Middle frontal gyrus (tissue), 1 donor: ENCODE measurements around the gene RASGRF1.
A peak's percentile ranks its signal among the peaks of the same experiment; 100 is the strongest.

Experiments used
- DNase-seq: peaks from one replicate; pipeline ENCODE4 v3.0.0-alpha.2; 2015; ENCODE audit warnings: low spot score; ENCODE audit errors: extremely low spot score

The RASGRF1 gene

DNA sequence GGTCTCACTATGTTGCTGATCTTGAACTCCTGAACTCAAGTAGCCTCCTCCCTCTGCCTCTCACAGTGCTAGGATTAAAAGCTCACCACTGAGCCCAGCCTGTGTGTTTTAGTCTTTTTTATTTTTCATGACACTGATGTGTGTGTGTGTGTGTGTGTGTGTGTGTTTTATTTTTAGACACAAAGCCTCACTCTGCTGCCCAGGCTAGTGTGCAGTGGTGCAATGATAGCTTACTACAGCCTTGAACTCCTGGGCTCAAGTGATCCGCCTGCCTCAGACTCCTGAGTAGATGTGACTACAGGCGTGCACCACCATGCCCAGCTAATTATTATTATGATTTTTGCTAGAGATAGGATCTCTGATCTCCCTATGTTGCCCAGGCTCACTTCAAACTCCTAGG, 122.5 kb downstream of the RASGRF1 start:
- DNase-seq: no peak

DNA sequence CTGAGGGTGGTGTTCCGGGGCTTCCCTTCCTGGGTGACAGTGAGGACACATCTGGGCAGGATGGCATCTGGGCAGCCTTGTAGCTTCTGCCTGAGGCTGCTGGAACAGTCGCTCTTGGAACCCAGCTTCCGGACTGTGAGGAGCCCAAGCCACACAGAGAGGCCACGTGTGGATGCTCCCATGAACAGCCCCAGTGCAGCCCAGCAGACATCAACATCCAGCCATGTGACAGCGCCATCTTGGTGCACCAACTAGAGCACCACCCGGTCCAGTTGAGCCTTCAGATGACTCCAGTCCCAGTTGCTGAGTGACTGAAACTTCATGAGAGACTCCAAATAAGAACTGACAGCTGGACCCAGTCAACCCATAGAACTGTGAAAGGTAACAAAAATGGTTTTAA, 130.3 kb downstream of the RASGRF1 start:
- DNase-seq: no peak

DNA sequence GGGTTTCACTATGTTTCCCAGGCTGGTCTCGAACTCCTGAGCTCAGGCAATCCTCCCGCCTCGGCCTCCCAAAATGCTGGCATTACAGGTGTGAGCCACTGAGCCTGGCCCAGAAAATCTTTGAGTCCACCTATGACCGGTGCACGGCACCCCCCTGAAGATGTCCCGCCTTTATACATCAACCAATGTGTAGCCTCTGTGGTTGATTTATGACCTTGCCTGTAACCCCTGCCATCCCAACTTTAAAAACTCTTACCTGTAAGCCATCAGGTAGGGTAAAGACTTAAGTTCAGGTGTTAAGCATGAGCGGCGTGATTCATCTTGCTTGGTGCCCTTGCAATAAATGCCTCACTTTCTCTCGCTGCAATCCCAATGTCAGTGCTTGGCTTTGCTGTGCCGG, 131.2 kb downstream of the RASGRF1 start:
- DNase-seq: no peak

DNA sequence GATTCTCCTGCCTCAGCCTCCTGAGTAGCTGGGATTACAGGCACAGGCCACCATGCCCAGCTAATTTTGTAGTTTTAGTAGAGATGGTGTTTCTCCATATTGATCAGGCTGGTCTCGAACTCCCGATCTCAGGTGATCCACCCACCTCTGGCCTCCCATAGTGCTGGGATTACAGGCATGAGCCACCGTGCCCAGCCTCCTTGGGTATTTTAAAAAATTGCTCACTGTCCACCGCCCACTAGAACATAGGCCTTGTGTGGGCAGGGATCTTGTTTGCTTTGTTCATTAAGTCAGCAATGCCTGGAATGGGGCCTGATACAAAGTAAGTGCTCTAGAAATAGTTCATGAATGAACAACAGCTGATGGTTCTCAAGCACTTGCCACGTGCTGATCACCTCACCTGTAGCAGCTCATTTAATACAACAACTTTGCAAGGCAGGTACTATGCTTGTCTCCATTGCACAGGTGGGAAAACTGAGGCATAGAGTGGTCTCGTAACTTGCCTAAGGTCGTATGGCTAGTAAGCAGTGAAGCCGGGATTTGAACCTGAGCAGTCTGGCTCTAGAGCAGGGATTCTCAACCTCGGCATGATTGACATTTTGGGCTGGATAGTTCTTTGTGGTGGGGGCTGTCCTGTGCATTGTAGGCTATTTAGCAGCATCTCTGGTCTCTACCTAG, 133.0 kb downstream of the RASGRF1 start:
- DNase-seq: no peak

DNA sequence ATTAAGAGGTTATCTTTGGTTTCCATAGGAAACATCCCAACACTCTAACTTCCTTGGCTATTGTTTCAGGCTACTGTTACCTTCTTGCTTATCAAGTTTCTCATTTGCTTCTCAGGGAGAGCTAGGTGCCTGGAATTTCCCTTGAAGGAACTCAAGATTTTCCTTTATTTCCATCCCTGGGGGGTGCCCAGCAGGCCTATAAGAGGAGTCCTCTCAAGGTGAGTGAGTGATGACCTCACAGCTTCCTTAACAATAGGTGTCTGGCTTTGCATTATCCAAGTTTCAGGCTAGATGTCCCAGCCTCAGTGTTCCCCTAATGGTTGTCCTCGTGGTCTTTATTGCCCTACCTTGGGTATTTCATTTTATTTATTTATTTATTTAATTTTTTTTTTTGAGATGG, 133.6 kb downstream of the RASGRF1 start:
- DNase-seq: no peak

DNA sequence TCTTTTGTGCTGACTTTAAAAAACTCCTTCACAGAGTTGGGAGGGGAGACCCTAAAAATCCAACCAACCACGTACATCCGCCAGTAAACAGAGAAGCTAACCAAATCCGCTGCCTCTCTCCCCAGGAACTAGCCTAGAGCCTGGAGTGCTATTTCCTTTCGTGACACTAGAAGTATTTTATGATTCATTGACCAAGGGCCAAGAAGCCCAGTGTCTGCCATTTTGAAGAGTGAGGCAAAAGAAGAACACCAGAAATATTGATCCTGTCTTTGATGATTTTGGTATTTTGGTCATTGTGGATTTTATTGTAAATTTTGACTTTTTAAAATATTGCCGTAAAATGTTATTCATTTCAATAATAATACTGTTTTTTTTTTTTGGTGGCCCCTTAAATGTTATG, 135.2 kb downstream of the RASGRF1 start:
- DNase-seq: no peak

DNA sequence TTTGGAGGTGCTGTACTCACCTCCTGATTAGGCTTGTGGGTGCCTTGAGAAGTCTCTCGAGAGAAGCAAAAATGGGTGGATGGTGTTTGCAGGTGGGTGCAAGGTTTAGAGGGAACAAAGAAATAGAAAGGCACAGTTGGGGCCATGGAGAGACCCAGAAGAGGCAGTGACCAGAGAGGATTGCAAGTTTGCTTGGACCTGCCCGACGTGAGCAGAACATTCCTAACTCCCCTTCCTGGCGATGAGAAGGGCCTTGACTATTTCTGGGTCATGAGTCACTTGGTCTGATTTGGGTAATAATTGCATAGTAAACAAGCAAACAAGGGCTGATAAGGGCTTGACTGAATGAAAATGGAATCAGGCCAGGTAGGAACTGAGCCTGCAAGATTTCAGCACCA, 138.7 kb downstream of the RASGRF1 start:
- no peak for DNase-seq

DNA sequence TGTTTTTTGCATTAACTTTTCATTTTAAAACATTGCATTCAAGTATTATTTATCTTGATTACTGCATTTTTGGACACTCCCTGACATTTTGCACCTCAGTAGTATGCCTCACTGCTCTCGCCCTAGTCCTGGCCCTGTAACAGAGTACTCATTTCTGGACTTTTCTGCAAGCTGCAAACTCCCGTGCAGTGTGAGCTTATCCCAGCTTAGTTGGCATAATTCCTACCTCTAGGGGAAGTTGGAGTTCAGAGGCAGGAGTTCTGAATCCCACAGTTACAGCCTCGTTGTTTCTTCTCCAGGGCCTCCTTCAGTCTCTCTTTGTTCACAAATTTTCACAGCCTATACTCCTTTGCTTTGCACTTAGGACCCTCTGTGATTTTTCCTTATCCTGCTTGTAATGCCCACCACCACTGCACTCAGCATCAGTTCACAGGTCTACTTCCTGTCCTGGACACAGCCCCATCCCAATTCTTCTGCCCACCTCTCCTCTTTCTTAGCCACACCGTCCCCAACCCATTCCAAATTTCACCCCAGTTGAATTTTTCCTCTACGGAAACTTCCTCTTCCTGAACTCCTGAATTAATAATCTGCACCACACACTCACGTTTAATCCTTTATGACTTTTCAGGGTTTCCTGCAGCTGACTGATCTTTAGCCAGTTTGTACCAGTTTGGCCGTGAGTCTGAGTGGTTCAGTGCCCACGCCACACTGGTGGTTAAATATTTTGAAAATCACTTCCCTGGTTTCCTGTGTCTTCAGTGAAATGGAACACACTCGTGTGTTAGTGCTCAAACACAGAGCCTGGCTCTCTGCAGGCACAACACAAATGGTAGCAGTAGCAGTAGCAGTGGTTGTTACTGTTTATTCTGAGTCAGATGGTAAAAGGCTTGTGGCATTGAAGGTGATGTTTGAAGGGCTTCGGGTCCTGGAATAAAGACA, 139.4 kb downstream of the RASGRF1 start:
- DNase-seq: no peak

DNA sequence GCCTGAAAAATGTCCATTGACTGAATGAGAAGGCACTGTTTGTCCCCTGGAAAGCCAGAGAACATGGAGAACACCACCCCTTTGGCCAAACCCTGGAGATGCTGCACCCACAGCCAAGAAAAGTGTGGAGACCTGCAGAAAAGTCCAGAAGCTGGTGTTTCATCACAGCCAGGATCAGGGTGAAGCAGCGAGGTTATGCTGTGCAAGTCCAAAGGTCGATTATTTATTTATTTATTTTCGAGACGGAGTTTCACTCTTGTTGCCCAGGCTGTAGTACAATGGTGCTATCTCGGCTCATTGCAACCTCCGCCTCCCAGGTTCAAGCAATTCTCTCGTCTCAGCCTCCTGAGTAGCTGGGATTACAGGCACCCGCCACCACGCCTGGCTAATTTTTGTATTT, 140.2 kb downstream of the RASGRF1 start:
- no peak for DNase-seq

DNA sequence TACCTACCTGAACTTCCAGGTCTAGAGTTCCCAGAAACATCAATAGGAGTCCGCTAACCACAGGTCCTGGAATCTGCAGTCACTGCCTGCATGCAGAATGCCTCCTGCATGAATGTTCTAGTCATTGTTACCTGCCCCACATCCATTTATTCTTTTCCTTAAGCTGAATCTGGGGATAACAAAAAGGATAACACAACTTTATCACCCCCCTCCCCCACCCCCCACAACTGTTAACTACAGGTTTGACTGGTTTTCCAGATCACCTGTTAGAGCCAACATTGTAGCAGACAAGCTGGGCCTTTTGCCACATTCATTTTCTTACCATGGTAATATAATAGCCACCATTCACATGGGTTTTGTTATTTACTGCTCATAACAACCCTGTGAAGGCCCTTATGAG, 141.1 kb downstream of the RASGRF1 start:
- DNase-seq: no peak

DNA sequence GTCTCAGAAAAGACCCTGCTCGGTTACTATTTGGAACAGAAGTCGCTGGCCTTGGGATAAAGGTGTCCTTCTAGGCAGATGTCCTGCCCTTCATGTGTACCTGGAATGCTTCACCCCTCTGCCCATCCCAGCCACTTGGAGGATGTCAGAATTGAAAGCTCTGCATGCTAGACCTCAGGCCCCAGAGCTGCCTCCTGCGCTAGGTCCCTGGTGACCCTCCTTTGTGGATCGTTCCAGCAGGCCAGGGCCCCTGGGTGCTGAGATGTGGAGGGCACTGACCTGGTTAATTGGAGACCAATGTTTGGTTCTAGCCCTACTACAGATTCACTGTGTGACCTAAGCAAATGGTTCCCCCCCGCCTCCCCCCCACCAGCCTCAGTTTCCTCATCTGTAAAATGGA, 143.1 kb downstream of the RASGRF1 start:
- no peak for DNase-seq

DNA sequence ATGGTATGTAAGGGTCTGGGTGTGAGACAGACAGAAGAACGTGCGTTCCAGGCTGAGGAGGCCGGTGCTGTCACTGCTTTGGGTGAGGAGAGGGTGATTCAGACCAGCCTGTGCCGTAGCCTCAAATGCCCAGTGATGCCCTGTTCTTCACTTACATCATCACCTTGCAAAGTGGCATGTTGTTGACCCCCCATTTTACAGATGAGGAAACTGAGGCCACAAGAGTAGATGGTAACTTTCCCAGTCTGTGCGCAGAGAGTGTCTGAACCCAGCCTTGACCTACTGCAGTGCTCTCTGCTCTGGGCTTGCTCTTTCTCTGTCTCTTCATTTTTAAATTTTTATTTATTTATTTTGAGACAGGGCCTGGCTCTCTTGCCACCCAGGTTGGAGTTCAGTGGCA, 144.1 kb downstream of the RASGRF1 start:
- no peak for DNase-seq

DNA sequence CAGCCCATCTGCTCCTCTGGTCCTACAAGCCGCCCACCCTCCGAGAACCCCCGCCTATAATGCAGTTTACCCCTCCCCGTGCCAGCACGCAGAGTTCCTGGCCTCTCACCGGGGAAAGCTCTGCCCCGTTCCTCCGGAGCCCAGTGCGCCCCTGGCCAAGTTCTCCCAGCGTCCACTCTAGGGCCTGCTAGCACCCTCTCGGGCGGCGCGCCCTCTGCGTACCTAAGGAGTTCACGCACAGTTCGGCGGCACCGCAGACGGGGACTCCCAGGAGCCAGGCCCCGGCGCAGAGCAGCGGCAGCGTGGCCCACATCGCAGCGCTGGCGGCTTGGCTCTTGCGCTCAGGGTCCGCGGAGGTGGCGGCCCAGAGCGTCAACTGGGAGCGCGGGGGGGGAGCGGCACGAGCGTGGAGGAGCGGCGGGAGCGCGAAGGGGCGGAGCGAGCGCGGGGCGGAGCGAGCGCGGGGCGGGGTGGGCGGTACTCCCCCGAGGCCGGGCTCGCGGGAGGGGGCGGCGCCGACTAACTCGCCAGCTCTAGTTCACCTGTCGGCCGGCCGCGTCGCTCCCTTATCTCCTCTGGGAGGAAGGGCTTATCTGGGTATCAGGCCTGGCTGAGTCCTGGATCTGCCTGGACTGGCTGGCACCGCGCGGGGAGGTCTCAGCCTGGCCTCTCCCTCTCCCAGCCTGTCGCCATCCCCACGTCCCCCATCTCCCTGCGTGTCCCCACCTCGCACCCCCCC, 145.7 kb downstream of the RASGRF1 start, which contains the start of gene CTSH:
CTSH (minus strand) TSS at position 378 of the 739 bp plus-strand sequence; CDS start at position 313, 65 bp downstream.
- DNase-seq: peak; percentile 53

DNA sequence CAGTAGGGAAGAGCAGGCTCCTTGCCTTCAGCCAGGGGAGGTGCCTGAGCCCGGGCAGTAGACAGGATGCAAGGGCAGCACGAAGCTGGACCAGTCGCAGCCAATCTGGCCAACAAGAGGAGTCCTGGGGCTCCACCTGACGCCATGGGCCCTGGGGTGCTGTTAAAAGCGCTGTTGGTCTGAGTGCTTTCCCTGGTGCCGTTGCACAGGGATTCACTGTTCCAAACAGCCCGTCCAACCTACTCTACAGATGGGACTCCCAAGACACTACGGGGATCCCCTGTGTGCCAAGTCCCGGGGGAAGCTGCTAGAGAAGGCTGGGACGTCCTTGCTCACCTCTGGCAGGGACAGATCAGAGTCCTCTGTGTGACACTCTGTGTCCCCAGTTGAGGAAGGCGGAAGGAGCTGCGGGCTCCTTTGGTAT, 146.4 kb downstream of the RASGRF1 start:
- no peak for DNase-seq

DNA sequence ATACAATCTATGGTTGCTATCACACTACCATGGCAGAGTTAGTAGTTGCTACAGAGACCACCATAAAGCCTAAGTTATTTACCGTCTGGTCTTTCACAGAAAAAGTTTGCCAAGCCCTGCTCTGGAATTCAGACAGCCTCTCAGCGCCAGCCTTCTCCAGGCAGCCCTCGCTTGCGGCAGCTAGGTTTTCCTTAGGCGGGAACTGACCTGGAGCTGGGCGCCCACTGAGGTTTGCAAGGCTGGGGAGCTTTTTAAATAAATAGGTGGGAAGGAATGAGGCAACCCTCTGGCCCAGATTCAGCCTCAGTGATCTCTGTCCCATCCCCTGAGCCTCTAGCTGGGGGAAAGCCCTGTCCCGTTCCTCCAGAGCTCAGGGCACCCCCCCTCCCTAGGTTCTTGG, 146.9 kb downstream of the RASGRF1 start:
- no peak for DNase-seq

DNA sequence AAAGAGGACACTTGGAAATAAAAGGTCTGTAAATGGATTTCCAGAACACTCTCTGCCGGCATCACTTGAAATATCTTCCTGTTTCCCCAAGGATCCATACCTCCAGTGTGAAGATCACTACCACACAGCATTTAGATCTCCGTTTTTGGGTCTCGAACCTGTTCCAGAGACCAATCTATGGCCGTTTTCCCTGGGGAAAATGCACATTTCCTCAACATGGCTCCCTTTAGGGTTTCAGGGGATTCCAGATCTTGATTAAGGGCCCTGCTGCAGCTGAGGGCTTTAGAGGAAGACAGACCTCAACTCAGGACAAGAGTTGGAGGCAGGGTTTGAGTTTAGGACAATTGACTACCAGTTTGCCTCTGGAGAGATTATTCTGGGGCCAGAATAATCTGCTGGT, 147.8 kb downstream of the RASGRF1 start:
- DNase-seq: no peak

DNA sequence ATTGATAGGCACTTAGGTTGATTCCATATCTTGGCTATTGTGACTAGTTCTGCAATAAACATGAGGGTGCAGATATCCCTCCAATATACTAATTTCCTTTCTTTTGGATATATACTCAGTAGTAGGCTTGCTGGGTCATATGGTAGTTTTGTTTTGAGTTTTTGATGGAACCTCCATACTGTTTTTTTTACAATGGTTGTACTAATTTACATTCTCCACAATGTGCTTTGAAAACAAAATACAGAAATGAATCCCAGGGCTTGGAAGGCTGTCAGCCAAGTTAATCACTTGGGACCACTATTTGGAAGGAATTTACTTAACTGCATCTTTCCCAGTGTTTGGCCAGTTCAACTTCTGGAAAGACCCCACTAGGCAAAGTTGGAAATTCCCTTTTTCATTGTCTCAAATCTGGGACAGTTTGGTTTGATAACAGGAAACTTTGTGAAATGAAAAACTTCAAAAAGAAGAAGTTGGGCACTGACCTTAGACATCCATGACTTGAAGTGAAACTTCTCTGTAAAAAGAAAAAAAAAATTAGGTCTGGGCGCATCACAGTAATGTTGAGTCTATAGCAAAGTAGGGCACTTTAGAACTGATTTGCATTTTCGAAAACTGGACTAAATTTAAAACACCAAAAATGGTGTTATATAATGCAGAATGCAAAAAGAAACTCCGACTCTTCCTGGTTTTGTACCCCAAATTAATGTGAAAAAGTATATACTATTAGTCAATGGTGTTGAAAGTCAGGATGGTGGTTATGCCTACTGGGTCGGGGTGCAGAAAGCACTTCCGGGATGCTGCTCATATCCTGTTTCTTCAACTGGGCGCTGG, 151.7 kb downstream of the RASGRF1 start:
- no peak for DNase-seq

DNA sequence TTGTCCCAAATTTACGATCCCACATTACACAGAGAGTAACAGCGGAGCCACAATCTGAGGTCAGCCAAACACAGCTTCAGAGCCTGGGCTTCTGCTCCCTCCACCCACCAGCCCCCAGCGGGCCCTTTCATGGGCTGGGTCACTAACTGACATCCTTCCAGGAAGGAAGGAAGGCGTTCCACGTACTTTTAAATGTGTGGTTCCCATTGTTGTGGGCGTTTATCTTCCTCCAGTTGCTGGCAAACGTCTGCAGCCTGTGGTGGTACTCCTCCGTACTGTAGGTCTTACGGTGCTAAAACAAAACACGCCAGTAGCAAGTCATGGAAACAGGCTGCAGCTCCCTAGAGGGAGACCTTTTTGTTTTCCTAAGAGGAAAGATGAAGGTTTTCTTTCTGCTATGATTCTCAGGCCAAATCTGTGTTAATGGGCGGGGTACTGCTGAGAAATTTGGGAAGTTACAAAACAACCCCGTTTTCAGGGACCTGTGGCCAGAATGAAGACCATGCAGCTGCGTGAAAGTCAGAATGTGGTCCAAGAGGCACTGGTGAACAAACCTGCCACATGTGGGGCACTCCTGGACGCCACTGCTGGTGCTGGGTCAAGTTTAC, 153.3 kb downstream of the RASGRF1 start:
- DNase-seq: no peak

DNA sequence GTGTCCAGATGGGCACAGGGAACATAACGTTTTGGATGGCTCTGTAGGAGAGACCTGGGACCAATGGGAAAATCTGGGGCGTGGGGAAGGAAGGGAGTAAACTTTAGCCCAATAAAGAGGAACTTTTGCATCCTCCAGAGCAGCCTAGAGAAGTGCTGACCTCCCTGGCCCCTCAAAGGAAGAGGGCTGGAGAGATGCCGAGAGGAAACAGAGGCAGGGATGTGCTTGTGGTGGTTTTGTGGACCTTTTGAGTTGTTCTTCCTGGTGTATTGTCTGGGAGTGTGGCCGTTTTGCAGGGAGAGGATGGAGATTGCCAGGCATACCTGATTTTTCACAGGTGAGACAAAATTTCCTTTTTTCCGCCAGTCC, 155.9 kb downstream of the RASGRF1 start:
- no peak for DNase-seq

DNA sequence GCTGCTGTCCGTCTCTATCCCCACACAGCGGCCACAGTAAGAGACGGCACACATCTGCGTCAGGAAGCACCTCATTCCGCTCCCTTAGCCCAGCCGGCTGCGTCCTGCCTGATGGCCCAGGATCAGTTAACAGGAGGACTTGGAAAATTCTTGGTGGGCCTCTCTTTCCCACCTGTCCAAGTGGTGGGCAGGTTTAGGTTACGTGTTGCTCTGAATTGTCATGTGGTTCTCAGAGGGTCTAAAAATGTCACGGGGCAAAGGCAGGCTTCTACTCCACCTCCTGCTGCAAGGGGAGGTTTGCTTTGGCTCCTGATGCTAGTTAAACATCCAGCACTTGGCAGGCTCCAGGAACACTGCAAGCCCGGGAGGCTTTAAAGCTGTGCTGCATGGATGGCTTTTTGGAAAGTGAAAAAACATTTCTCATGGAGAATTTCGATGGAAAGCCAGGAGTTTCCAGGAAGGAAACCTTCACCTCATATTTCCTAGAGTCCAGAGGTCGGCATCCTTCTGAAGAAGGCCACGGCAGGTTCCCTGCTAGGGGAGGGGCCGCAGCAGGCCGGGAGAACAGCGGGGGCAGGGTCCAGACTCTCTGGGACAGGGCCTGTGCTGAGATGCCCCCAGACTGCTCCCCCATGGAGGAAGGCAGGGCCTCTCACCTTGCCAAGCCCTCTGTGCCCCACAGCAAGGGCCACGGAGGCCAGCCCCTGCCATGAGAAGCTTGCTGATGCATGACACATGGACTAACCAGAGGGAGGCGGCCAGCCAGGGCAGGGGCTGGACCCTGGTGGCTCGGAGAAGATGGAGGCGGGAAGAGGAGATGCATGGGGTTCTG, 156.5 kb downstream of the RASGRF1 start:
- no peak for DNase-seq
